BLaER1 (cell line): ENCODE measurements around the gene CCDC177.

Experiments
- H3K27ac ChIP-seq: shearing (Covaris generic); formaldehyde crosslinking; 2 replicates; pipeline ENCODE4 v1.8.1; 2022
- H3K27me3 ChIP-seq: shearing (Covaris generic); formaldehyde crosslinking; 2 replicates; pipeline ENCODE4 v1.8.1; 2022
- H3K36me3 ChIP-seq: shearing (Covaris generic); formaldehyde crosslinking; 2 replicates; pipeline ENCODE4 v1.8.1; 2022
- H3K4me1 ChIP-seq: shearing (Covaris generic); formaldehyde crosslinking; 2 replicates; pipeline ENCODE4 v1.8.1; 2022
- H3K4me2 ChIP-seq: shearing (Covaris generic); formaldehyde crosslinking; 2 replicates; pipeline ENCODE4 v1.8.1; 2022
- H3K4me3 ChIP-seq: shearing (Covaris generic); formaldehyde crosslinking; 2 replicates; pipeline ENCODE4 v1.8.1; 2022
- H3K9ac ChIP-seq: shearing (Covaris generic); formaldehyde crosslinking; 2 replicates; pipeline ENCODE4 v1.8.1; 2022
- H3K9me3 ChIP-seq: shearing (Covaris generic); formaldehyde crosslinking; 2 replicates; pipeline ENCODE4 v1.8.1; 2022
- H4K20me1 ChIP-seq: shearing (Covaris generic); formaldehyde crosslinking; 2 replicates; pipeline ENCODE4 v1.8.1; 2022
- Cebpa-rat ChIP-seq: shearing (Covaris generic); IDR thresholded peaks from 2 replicates; pipeline ENCODE4 v1.8.1; 2022

The CCDC177 gene

GRCh38 chr14:69522026-69522425 lies 52.6 kb downstream of the CCDC177 start:
- no peaks in the 10 kb centered on the region for H3K27me3 ChIP-seq

More at GRCh38 chr14:69522026-69522425, 52.6 kb downstream of the CCDC177 start:
- Histone ChIP-seq H4K20me1 (no peaks in the 10 kb centered on the region), H3K9me3 (no peaks in the 10 kb centered on the region), H3K9ac (no peak overlapping the region), H3K4me1 (peaks cover 6% of the 10 kb centered on the region; the same call in 1 of the 2 replicates), H3K36me3 (no peaks in the 10 kb centered on the region), H3K4me3 (no peak overlapping the region), H3K4me2 (no peak overlapping the region), H3K27ac (no peak overlapping the region)
- no peak for TF ChIP-seq Cebpa-rat
